ENCODE data around the gene TBX2.

GRCh38 chr17:61368049-61368831 lies 31.4 kb upstream of the TBX2 start:
- TF ChIP-seq CTCF (tag by site-specific recombination; IDR thresholded peaks at IDR 0.05), result no peak
- no peak for TF ChIP-seq ZEB2 (tag by site-specific recombination; IDR thresholded peaks at IDR 0.05)
- no peak for TF ChIP-seq ZFHX2 (tag by site-specific recombination; conservative IDR thresholded peaks at IDR 0.05)
- TF ChIP-seq ZNF138 (tag by site-specific recombination; IDR thresholded peaks at IDR 0.05; ENCODE audit: borderline replicate concordance), result no peak
